ENCODE data around the gene ZNF385B.
"Not testable (repeated sequence)": the region's sequence is repeated elsewhere in the genome, so short reads cannot be mapped to it uniquely, and the experiment has no call there.

Gene ZNF385B

DNA sequence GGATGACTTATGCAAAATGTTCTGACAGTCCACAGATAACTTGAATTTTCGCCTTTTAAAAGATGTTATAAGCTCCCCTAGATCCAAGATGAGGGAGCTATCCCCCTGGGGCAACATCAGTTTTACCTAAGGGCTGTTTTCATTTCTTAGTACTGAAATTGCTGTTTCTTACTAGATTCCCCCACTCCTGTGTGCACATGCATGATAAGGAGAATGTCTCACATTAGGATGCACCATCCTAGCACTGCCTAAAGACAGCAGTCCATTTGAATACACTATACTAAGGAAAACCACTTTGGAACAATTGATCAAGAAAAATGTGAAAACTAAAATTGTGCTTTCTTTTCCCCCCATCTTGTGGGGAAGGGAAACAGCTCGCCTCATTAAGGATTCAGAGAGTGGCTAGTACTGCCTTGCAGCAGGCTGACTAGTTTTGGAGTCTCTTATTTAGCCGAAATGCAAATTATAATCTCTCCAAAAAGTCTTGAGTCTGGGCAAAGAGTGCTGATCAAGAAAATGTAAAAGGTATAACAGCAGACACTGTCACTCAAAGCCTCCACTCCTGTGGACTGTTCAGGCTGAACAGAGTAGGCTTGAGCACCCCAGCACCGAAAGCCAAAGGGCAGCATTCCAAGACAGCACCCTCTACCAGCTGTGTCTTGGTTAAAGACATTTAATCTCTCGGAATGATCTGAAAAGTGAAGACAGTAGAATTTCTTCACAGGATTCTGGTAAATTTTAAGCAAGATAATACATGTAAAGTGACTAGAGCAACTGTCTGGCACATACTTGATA, 65.0 kb downstream of the ZNF385B start:
- DNase-seq = no peak

DNA sequence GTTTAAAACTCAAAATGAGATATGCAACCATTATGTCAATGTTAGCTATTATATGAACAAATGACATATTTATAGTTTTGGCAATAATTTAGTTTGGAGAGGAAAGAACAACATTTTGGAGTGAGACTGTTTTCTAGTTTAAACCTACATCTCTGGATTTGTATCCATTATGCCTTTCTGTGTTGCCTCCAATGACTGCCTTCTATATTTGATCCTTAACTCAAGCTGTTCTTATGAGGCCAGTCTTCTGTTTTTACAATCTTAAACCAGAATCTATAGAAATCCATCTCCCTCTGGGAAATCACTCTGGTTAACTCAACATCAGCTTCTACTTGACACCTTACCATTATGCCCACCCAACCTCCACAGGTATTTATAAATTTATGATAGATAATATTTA, 67.5 kb downstream of the ZNF385B start:
- no peak for DNase-seq

DNA sequence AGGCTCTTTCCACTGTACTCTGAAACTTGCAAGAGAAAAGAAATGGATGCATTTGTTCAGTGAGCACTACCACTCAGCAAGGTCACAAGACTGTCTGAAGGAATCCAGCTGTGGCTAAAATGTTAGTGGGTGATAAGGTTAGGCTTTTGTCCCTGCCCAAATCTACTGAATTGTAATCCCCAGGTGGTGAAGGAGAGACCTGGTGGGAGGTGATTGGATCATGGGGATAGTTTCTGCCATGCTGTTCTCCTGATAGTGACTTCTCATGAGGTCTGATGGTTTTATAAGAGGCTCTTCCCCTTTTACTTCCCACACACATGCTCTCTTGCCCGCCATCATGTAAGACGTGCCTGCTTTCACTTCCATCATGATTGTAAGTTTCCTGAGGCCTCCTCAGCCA, 68.2 kb downstream of the ZNF385B start:
- DNase-seq = no peak

DNA sequence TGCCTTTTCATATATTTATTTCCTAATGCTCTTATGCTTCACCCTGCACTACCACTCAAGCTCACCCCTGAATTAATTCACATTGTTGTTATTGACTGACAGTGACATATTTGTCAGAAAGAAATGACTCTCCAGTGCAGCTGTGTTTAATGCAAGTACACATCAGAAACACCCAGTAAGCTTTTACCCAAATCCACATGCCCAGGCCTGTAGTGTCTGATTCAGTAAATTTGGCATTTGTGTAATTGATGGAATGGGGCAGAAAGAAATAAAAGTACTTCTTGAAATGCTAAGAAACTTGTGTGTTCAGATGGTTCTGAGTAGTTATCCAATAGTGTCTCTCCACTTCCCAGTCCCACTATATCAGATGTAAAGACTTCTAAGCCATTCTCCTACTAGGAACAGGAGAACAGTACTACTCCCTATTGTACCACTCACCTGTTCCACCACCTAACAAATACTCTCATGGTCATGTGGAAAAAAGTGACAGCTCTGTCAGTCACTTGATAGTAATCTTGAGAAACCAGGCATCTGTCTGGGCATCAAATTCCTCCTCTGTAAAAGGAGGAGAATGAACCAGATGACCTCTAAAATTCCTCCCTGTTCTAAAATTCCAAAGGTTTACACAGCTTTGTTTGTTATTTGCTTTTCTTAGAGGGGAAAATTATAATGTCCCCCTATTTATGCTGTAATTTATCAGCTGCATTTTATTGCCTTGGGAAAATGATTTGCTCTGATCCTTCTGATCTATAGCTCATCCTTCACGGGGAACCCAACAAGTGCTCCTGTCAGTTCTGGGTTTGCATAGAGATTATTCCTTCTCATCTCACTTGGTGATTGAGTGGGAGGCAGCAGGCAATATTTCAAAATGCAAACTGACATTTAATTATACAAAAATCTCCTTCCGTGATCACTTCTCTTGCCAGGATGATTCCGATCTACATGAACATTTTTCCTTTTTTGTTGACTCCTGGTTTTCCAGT, 70.9 kb downstream of the ZNF385B start:
- no peak for DNase-seq

- DNase-seq = no peak
These were observed 73.3 kb downstream of the ZNF385B start for GRCh38 chr2:179788104-179788503.

GRCh38 chr2:179787601-179788000, 73.8 kb downstream of the ZNF385B start:
- no peak for DNase-seq

GRCh38 chr2:179785902-179786301, 75.5 kb downstream of the ZNF385B start:
- DNase-seq = no peak

GRCh38 chr2:179782346-179782745, 79.1 kb downstream of the ZNF385B start:
- DNase-seq = not testable (repeated sequence)

DNA sequence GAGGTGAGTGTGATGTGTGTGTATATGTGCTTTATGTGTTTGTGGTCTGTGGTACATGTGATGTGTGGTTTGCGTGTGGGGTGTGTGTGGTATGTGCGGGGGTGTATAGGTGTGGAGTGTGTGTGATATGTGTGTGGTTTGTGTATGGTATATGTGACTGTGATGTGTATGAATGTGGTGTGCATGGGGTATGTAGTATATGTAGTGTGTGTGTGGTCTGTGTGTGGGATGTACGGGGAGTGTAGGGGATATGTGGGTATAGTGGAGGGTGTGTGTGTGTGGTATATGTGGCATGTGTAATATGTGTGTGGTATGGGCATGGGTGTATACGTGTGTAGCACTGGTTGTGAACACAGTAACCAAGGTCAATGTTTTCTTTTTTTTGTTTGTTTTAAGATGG, 87.4 kb downstream of the ZNF385B start:
- no peak for DNase-seq

- no peak for DNase-seq
These were observed 89.1 kb downstream of the ZNF385B start for GRCh38 chr2:179772346-179772745.

- DNase-seq = no peak
These were observed 89.6 kb downstream of the ZNF385B start for GRCh38 chr2:179771791-179772190.

- no peak for DNase-seq
These were observed 91.4 kb downstream of the ZNF385B start for GRCh38 chr2:179770029-179770428.

DNA sequence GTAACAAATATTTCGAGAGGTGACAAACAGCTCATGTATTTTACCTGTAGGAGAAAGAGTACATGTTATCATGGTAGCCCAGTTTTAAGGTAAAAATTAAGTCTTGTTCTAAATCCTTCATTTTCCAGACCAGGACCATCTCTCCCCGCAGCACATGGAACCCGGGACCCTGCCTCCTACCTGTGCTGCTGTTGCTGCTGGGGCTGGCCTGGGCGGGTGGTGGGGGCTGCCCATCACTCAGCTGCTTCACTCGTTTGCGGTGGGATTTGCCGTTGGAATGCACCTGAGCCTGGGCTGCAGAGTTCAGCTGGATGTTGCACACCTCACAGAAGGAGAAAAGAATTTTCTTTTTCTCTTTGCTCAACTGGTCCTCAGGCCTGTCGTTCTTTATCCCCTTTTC, 92.1 kb downstream of the ZNF385B start:
- DNase-seq = no peak

- DNase-seq = no peak
These were observed 92.6 kb downstream of the ZNF385B start for GRCh38 chr2:179768765-179769164.

DNA sequence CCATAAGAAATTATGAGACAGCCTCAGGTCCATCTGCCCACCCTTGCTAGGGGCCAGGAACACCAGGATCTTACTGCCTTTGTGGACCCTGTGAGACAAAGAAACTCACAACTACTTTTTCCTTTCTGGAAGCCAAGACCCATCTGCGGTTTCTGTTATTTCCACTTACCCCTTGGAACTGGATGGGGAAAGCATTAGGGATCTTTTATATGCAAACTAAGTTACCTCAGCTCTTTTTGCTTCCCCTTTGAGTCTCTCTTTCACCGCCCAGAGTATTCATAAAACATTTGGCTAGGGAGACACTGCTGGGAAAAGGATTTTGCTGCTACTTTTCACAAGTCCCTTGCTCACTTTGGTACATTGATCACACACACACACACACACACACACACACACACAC, 95.7 kb downstream of the ZNF385B start:
- DNase-seq = no peak

DNA sequence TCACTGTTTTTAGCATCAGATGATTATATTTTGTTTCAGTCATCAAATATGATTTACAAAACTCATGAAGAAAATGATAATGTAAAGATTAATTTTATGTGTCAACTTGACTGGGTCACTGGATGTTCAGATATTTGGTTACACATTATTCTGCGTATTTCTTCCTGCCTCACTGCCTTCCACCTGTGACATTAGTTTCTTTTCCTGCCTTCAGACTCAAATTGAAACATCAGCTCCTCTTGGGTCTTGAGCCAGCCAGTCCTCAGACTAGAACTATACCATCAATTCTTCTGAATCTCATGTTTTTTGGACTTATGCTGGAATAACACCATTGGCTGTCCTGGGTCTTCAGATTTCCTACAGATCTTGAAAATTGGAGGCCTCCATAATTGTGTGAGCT, 96.7 kb downstream of the ZNF385B start:
- no peak for DNase-seq

DNA sequence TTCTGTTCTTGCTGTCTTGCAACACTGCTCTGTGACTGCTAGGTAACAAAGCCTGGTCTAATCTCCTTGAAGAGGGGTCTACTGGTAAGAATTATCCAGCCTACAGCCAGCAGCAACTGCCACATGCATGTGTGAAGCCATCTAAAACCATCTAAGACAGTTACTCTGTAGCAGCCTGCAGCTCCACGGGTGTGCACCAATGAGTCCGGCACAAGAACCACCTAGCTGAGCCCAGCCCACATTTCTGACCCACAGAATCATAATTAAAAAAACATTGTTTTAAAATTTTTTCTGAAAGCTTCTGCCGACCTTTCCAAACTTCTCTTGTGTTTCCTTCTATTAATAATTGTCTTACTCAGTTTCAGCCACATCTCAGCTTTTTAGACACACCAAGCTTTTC, 102.8 kb downstream of the ZNF385B start:
- no peak for DNase-seq

DNA sequence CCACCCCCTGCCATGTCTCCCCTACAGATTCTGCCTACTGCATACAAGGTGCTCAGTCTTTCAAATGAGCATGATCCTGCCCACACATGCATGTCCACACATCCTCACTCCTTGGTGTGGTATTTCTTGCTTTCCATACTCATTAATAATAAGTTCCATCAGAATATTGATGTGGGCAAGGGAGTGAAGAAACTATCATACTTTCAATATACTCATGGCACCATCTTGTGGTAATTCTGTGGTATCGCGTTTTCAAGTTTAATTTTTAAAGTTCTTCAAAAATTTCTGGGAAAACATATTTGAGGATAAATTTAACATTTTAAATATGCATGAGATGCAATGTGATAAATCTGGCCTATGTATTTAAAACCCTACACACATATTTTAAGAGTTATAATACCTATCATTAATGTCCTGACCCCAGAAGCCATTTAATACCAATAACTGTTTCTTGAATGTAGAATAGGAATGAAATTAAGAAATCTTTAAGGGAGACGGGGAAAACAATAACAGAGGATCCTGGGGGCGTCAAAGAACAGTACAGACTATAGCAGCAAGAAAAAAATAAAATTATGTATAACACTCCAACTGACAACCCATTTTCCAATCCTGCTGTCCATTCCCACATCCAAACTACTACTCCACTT, 110.1 kb downstream of the ZNF385B start:
- DNase-seq = no peak

- DNase-seq = no peak
These were observed 112.2 kb downstream of the ZNF385B start for GRCh38 chr2:179749210-179749609.

GRCh38 chr2:179746981-179747380, 114.4 kb downstream of the ZNF385B start:
- DNase-seq = no peak

GRCh38 chr2:179745635-179746256, 115.7 kb downstream of the ZNF385B start:
- no peak for DNase-seq

DNA sequence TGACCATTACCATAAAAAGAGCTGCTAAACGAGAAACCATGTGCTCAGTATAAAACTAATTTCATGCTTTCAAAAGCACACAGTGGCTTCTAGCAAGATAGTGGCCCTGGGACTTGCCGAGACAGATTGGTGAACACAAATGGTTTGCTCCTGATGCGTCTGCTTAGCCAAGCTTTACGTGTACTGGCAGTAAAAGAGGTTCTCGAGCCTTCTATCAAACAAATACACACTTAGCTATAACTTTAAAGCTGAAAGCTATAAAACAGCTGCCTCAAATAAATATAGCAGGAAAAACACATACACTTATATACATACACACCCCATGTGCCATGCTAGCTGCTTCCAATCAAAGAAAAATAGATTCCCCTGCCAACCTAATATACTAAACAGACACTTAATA, 117.0 kb downstream of the ZNF385B start:
- no peak for DNase-seq

GRCh38 chr2:179741317-179741716, 120.1 kb downstream of the ZNF385B start:
- no peak for DNase-seq
